Stimulated activated CD4-positive, alpha-beta T cell treated with anti-CD3 and anti-CD28 coated beads, Interleukin-12 subunit alpha, Interleukin-12 subunit beta, amount 100 ng/mL, for 24 hours (primary cell): ENCODE data around the gene CNBP.

Experiments
- DNase-seq, 2 experiments: peaks; one replicate each; pipeline ENCODE4 v3.0.0-alpha.2; 2020; ENCODE audit warnings: low read depth in 2 of 2

The CNBP gene

GRCh38 chr3:129131465-129132088, 52.1 kb downstream of the CNBP start:
- no peak for DNase-seq

- DNase-seq, result no peak
These were observed 53.3 kb downstream of the CNBP start for GRCh38 chr3:129130291-129130813.

- no peak for DNase-seq
These were observed 55.1 kb downstream of the CNBP start for GRCh38 chr3:129128357-129129155.

GRCh38 chr3:129126726-129127280, 56.9 kb downstream of the CNBP start:
- DNase-seq, result no peak

- no peak for DNase-seq
These were observed 60.2 kb downstream of the CNBP start for GRCh38 chr3:129123314-129124060.

GRCh38 chr3:129122412-129123011, 61.2 kb downstream of the CNBP start:
- DNase-seq, result no peak

GRCh38 chr3:129121792-129122411, 61.8 kb downstream of the CNBP start, which contains the start of gene RAB43:
RAB43 (minus strand) TSS chr3:129121804; CDS start chr3:129121489, 315 bp downstream.
- DNase-seq, result peak; percentile 63 to 80

- DNase-seq, result no peak
These were observed 62.5 kb downstream of the CNBP start for GRCh38 chr3:129121016-129121791.

- peak; percentile 80 to 92 for DNase-seq
These were observed 63.3 kb downstream of the CNBP start for GRCh38 chr3:129120254-129121004.

- DNase-seq, result no peak
These were observed 64.2 kb downstream of the CNBP start for GRCh38 chr3:129119365-129120100.

- no peak for DNase-seq
These were observed 65.0 kb downstream of the CNBP start for GRCh38 chr3:129118745-129119144.
